ENCODE measurements around the gene APOBEC4. TPM values are rescaled to one million over a fixed set of nuclear protein-coding genes. Genes with fewer than 3 reads are reported as not detected.

Gene APOBEC4
- total and polyA plus RNA-seq, 2 of the 13 experiments (the other 11 are each of a cell fraction or from before 2014, with no cell fraction given): not detected

DNA sequence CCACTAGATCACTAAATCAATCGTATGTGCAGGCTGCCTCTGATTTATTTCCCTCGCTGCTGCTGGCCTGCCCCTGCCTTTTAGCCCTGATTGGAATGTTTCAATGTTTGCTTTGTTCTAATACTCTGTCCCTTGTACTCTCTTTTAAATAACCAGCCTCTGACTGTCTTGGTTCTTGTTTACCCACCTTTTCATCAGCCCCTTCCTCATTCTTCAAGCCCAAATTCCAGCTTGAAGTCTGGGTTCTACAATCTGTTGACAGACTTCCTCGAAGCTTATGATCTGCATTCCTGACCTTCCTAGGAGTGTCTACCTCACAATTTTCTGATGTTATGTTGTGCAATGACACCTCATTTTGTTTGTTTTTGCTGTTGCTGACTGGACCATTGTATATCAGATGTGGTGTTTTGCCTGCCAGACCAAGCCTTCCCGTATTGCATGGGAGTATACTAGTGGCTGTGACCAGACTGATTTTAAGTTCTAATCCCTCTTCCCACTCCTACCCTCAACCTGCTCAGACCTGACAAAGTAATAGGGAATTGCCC is 46.6 kb upstream of the APOBEC4 start (continued):
- TF ChIP-seq, protein P1, sequence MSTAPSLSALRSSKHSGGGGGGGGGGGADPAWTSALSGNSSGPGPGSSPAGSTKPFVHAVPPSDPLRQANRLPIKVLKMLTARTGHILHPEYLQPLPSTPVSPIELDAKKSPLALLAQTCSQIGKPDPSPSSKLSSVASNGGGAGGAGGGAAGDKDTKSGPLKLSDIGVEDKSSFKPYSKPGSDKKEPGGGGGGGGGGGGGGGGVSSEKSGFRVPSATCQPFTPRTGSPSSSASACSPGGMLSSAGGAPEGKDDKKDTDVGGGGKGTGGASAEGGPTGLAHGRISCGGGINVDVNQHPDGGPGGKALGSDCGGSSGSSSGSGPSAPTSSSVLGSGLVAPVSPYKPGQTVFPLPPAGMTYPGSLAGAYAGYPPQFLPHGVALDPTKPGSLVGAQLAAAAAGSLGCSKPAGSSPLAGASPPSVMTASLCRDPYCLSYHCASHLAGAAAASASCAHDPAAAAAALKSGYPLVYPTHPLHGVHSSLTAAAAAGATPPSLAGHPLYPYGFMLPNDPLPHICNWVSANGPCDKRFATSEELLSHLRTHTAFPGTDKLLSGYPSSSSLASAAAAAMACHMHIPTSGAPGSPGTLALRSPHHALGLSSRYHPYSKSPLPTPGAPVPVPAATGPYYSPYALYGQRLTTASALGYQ (CRISPR knock-in tag; IDR thresholded peaks at IDR 0.05): peak; percentile 84; the same call in 1 of the 2 replicates
- peak; percentile 69; the same call in 1 of the 2 replicates for TF ChIP-seq HOXD1 (CRISPR knock-in tag; IDR thresholded peaks at IDR 0.05)
- TF ChIP-seq JUND (CRISPR knock-in tag; IDR thresholded peaks at IDR 0.05): peak; percentile 67; the same call in 1 of the 2 replicates
- TF ChIP-seq DNMT1 (CRISPR knock-in tag; IDR thresholded peaks at IDR 0.05): no peak
- peak; percentile 99 for TF ChIP-seq FOXK1 (CRISPR knock-in tag; IDR thresholded peaks at IDR 0.05; ENCODE audit: borderline replicate concordance, low read depth)
- TF ChIP-seq ZNF160 (CRISPR knock-in tag; IDR thresholded peaks at IDR 0.05): 0 out of 2 replicates have a peak, but pooled peaks have one; percentile 19
- TF ChIP-seq, protein P2, sequence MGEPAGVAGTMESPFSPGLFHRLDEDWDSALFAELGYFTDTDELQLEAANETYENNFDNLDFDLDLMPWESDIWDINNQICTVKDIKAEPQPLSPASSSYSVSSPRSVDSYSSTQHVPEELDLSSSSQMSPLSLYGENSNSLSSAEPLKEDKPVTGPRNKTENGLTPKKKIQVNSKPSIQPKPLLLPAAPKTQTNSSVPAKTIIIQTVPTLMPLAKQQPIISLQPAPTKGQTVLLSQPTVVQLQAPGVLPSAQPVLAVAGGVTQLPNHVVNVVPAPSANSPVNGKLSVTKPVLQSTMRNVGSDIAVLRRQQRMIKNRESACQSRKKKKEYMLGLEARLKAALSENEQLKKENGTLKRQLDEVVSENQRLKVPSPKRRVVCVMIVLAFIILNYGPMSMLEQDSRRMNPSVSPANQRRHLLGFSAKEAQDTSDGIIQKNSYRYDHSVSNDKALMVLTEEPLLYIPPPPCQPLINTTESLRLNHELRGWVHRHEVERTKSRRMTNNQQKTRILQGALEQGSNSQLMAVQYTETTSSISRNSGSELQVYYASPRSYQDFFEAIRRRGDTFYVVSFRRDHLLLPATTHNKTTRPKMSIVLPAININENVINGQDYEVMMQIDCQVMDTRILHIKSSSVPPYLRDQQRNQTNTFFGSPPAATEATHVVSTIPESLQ (CRISPR knock-in tag; conservative IDR thresholded peaks at IDR 0.05): no peak
- TF ChIP-seq NCOA5 (CRISPR knock-in tag; IDR thresholded peaks at IDR 0.05): no peak
- TF ChIP-seq, protein P3, sequence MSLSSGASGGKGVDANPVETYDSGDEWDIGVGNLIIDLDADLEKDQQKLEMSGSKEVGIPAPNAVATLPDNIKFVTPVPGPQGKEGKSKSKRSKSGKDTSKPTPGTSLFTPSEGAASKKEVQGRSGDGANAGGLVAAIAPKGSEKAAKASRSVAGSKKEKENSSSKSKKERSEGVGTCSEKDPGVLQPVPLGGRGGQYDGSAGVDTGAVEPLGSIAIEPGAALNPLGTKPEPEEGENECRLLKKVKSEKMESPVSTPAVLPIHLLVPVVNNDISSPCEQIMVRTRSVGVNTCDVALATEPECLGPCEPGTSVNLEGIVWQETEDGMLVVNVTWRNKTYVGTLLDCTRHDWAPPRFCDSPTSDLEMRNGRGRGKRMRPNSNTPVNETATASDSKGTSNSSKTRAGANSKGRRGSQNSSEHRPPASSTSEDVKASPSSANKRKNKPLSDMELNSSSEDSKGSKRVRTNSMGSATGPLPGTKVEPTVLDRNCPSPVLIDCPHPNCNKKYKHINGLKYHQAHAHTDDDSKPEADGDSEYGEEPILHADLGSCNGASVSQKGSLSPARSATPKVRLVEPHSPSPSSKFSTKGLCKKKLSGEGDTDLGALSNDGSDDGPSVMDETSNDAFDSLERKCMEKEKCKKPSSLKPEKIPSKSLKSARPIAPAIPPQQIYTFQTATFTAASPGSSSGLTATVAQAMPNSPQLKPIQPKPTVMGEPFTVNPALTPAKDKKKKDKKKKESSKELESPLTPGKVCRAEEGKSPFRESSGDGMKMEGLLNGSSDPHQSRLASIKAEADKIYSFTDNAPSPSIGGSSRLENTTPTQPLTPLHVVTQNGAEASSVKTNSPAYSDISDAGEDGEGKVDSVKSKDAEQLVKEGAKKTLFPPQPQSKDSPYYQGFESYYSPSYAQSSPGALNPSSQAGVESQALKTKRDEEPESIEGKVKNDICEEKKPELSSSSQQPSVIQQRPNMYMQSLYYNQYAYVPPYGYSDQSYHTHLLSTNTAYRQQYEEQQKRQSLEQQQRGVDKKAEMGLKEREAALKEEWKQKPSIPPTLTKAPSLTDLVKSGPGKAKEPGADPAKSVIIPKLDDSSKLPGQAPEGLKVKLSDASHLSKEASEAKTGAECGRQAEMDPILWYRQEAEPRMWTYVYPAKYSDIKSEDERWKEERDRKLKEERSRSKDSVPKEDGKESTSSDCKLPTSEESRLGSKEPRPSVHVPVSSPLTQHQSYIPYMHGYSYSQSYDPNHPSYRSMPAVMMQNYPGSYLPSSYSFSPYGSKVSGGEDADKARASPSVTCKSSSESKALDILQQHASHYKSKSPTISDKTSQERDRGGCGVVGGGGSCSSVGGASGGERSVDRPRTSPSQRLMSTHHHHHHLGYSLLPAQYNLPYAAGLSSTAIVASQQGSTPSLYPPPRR (CRISPR knock-in tag; IDR thresholded peaks at IDR 0.05; ENCODE audit: borderline replicate concordance): peak; percentile 93
- TF ChIP-seq, protein P4, sequence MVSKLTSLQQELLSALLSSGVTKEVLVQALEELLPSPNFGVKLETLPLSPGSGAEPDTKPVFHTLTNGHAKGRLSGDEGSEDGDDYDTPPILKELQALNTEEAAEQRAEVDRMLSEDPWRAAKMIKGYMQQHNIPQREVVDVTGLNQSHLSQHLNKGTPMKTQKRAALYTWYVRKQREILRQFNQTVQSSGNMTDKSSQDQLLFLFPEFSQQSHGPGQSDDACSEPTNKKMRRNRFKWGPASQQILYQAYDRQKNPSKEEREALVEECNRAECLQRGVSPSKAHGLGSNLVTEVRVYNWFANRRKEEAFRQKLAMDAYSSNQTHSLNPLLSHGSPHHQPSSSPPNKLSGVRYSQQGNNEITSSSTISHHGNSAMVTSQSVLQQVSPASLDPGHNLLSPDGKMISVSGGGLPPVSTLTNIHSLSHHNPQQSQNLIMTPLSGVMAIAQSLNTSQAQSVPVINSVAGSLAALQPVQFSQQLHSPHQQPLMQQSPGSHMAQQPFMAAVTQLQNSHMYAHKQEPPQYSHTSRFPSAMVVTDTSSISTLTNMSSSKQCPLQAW (CRISPR knock-in tag; IDR thresholded peaks at IDR 0.05): peak; percentile 88
- TF ChIP-seq, protein P5, sequence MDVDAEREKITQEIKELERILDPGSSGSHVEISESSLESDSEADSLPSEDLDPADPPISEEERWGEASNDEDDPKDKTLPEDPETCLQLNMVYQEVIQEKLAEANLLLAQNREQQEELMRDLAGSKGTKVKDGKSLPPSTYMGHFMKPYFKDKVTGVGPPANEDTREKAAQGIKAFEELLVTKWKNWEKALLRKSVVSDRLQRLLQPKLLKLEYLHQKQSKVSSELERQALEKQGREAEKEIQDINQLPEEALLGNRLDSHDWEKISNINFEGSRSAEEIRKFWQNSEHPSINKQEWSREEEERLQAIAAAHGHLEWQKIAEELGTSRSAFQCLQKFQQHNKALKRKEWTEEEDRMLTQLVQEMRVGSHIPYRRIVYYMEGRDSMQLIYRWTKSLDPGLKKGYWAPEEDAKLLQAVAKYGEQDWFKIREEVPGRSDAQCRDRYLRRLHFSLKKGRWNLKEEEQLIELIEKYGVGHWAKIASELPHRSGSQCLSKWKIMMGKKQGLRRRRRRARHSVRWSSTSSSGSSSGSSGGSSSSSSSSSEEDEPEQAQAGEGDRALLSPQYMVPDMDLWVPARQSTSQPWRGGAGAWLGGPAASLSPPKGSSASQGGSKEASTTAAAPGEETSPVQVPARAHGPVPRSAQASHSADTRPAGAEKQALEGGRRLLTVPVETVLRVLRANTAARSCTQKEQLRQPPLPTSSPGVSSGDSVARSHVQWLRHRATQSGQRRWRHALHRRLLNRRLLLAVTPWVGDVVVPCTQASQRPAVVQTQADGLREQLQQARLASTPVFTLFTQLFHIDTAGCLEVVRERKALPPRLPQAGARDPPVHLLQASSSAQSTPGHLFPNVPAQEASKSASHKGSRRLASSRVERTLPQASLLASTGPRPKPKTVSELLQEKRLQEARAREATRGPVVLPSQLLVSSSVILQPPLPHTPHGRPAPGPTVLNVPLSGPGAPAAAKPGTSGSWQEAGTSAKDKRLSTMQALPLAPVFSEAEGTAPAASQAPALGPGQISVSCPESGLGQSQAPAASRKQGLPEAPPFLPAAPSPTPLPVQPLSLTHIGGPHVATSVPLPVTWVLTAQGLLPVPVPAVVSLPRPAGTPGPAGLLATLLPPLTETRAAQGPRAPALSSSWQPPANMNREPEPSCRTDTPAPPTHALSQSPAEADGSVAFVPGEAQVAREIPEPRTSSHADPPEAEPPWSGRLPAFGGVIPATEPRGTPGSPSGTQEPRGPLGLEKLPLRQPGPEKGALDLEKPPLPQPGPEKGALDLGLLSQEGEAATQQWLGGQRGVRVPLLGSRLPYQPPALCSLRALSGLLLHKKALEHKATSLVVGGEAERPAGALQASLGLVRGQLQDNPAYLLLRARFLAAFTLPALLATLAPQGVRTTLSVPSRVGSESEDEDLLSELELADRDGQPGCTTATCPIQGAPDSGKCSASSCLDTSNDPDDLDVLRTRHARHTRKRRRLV (CRISPR knock-in tag; IDR thresholded peaks at IDR 0.05): 0 out of 2 replicates have a peak, but pooled peaks have one; percentile 38
